ENCODE data around the gene SLC22A23. TPM values are rescaled to one million over a fixed set of nuclear protein-coding genes. Genes with fewer than 3 reads are reported as not detected.

SLC22A23 gene
- total RNA-seq, 2 experiments from 2014 or later: 0.37 to 0.39 TPM

- Mint-ChIP-seq H3K4me3 (no peak overlapping the region), H3K4me1 (peaks cover 20% of the 10 kb centered on the region), H3K36me3 (ENCODE audit: low read depth) (no peaks in the 10 kb centered on the region), H3K27ac (no peak overlapping the region), H3K27me3 (no peaks in the 10 kb centered on the region), H3K9me3 (ENCODE audit: low read depth) (no peaks in the 10 kb centered on the region)
- DNase-seq: no peak
- intact Hi-C loops (cut with DNase I, micrococcal nuclease): no loop called here
- ChIA-PET CTCF (interaction anchor here (0.9 kb wide), 1 partner anchor 39 kb away, joined by 4 read pairs; no protein-coding TSS in a partner anchor), POLR2A (no interaction called here)
- ATAC-seq: no peak
Measured at GRCh38 chr6:3369985-3370360, 86.9 kb downstream of the SLC22A23 start.

DNA sequence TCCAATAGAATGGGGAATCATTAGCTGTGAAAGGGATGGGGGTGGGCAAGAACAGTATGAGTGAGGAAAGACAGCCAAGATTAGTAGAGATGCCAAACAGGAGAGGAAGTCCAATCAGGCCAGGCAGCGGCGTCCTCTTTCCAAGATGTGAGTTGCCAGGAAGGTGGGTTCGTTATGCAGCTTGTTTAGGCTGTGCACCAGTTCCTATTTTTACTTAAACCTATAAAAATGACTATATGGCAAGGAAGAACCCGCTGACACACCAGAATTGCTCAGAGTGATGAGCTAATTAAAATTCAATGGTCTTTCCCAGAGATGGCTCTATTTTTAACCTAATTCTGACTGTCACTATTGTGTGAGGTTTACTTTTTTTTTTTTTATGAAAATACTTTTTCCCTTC, 88.2 kb downstream of the SLC22A23 start:
- intact Hi-C loops (cut with DNase I, micrococcal nuclease): no loop called here
- Mint-ChIP-seq H3K36me3 (ENCODE audit: low read depth) (no peaks in the 10 kb centered on the region), H3K4me1 (peaks cover 20% of the 10 kb centered on the region), H3K4me3 (no peak overlapping the region), H3K27ac (no peak overlapping the region), H3K27me3 (no peaks in the 10 kb centered on the region), H3K9me3 (ENCODE audit: low read depth) (no peaks in the 10 kb centered on the region)
- POLR2A ChIA-PET: interaction anchor here (0.6 kb wide), 1 partner anchor 88 kb away, joined by 3 read pairs; the partner anchor contains the start of gene SLC22A23
- CTCF ChIA-PET: no interaction called here
- no peak for ATAC-seq
- DNase-seq: no peak

DNA sequence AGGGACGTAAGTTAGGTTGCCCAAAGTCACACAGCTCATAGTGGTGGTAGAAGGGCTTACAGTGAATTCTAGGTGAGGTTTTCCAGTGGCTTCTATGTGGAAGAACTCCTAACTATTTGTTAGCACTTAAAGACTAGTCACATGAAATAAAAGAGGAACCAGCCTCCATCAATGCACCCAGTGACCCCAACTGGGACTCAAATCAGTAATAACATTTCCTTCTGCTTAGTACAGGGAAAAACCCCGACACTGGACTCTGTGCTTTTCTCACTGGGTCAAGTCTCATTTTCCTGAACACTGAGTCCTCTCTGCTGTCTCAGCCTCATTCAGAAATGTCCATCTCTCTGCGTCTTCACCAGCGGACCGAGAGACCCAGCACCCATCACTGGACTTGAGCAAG, 89.2 kb downstream of the SLC22A23 start:
- ChIA-PET CTCF (no interaction called here), POLR2A (no interaction called here)
- Mint-ChIP-seq H3K27ac (no peak overlapping the region), H3K4me3 (no peak overlapping the region), H3K27me3 (no peaks in the 10 kb centered on the region), H3K36me3 (ENCODE audit: low read depth) (no peaks in the 10 kb centered on the region), H3K9me3 (ENCODE audit: low read depth) (no peaks in the 10 kb centered on the region), H3K4me1 (peaks cover 20% of the 10 kb centered on the region)
- DNase-seq (no peak), ATAC-seq (no peak)
- intact Hi-C loops (cut with DNase I, micrococcal nuclease): no loop called here

DNA sequence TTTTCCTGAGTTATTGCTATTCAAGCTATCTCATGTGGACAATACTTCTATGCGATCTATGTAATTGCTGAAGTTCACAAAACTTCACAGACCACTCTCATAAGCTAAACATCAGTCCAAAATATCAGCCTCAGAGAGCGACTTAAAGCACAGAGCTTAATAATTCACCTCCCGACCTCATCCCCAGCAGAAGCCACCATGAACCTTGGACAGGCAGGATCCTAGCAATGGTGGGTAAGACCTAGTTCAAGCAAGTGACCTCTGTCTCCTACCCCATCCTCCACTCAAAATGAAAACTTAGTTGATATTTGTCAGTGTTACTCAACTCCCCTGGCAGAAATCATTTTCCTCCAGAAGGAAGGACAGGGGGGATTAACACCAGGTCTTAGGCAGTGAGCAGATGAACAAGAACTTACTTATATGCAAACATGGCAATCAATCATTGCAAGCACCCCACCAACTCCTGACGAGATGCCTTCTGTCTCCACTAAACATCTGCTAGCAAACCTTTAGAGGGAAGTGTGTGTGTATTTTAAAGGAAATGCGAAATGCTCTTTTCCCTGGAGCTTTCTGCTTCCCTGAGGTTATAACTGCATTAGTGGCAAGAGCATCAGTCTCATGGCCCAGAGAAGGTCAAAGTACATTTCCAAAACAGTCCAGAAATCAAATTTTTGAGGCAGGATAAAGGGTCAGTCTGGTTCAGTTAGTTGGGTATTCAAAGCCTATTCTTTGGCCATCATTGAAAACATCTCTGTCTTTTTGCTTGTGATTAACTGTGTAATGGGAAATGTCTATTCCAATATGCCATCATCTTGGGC, 90.0 kb downstream of the SLC22A23 start:
- intact Hi-C loops (cut with DNase I, micrococcal nuclease): no loop called here
- H3K27me3 Mint-ChIP-seq: no peaks in the 10 kb centered on the region
- H3K9me3 Mint-ChIP-seq (ENCODE audit: low read depth): no peaks in the 10 kb centered on the region
- CTCF ChIA-PET: no interaction called here
- DNase-seq (no peak), ATAC-seq (no peak)
- POLR2A ChIA-PET: no interaction called here
- no peaks in the 10 kb centered on the region for H3K36me3 Mint-ChIP-seq (ENCODE audit: low read depth)
- H3K4me1 Mint-ChIP-seq: peaks cover 17% of the 10 kb centered on the region
- H3K27ac Mint-ChIP-seq: no peak overlapping the region
- H3K4me3 Mint-ChIP-seq: no peak overlapping the region

GRCh38 chr6:3364391-3364790, 92.5 kb downstream of the SLC22A23 start:
- no peaks in the 10 kb centered on the region for H3K4me1 Mint-ChIP-seq
- POLR2A ChIA-PET: no interaction called here
- CTCF ChIA-PET: no interaction called here
- H3K4me3 Mint-ChIP-seq: no peak overlapping the region
- no peaks in the 10 kb centered on the region for H3K9me3 Mint-ChIP-seq (ENCODE audit: low read depth)
- intact Hi-C loops (cut with DNase I, micrococcal nuclease): no loop called here
- DNase-seq: no peak
- no peak overlapping the region for H3K27ac Mint-ChIP-seq
- no peaks in the 10 kb centered on the region for H3K36me3 Mint-ChIP-seq (ENCODE audit: low read depth)
- no peak for ATAC-seq
- H3K27me3 Mint-ChIP-seq: no peaks in the 10 kb centered on the region

DNA sequence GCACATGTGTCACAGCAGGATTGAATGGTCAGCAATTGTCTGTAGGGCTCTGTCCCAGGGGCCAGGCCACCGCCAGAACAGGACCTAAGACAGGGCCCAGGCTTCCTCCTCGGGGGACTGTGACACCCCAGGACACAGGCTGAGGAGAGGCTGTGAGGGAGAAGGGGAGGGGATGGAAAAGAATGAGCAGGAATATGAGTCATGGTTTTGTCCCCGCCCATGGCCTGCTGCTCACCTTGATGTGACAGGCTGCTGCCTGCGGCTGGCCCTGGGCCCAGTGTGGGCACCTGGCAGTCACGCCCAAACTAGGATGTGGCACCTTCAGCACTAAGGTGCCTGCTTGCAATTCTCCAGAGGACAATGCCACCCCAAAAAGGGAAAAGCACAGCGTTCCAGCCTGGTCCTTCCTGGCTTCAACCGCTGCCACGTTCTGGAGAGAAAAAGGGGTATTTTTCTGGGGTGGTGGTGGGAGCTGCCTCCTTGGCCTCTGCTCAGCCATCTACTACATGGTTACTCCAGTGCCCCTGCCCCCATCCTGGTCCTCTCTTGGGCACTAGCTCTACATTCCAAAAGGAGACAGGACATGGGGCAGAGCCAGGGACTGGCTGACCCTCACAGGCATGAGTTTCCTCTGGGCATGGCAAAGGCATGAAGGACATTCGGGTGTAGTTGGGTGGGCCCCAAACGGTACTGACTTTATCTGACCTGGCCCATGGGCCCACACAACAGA, 93.4 kb downstream of the SLC22A23 start:
- Mint-ChIP-seq H3K4me1 (no peaks in the 10 kb centered on the region), H3K36me3 (ENCODE audit: low read depth) (no peaks in the 10 kb centered on the region), H3K27me3 (no peaks in the 10 kb centered on the region), H3K9me3 (ENCODE audit: low read depth) (no peaks in the 10 kb centered on the region), H3K4me3 (no peak overlapping the region), H3K27ac (no peak overlapping the region)
- intact Hi-C loops (cut with DNase I, micrococcal nuclease): no loop called here
- ATAC-seq (no peak), DNase-seq (no peak)
- ChIA-PET CTCF (interaction anchor here (1.0 kb wide), 1 partner anchor 13 kb away, joined by 3 read pairs; no protein-coding TSS in a partner anchor), POLR2A (interaction anchor here (0.5 kb wide), 1 partner anchor 29 kb away, joined by 3 read pairs; no protein-coding TSS in a partner anchor)

- intact Hi-C loops (cut with DNase I, micrococcal nuclease): no loop called here
- H3K36me3 Mint-ChIP-seq (ENCODE audit: low read depth): no peaks in the 10 kb centered on the region
- H3K27ac Mint-ChIP-seq: no peak overlapping the region
- H3K27me3 Mint-ChIP-seq: no peaks in the 10 kb centered on the region
- ChIA-PET CTCF (no interaction called here), POLR2A (no interaction called here)
- H3K4me1 Mint-ChIP-seq: peaks cover 2% of the 10 kb centered on the region
- H3K4me3 Mint-ChIP-seq: no peak overlapping the region
- no peaks in the 10 kb centered on the region for H3K9me3 Mint-ChIP-seq (ENCODE audit: low read depth)
- DNase-seq: no peak
- ATAC-seq: no peak
Measured at GRCh38 chr6:3361312-3362037, 95.4 kb downstream of the SLC22A23 start.

- ATAC-seq (no peak), DNase-seq (no peak)
- POLR2A ChIA-PET: no interaction called here
- H3K9me3 Mint-ChIP-seq (ENCODE audit: low read depth): no peaks in the 10 kb centered on the region
- H3K36me3 Mint-ChIP-seq (ENCODE audit: low read depth): no peaks in the 10 kb centered on the region
- no peak overlapping the region for H3K4me3 Mint-ChIP-seq
- CTCF ChIA-PET: no interaction called here
- H3K27ac Mint-ChIP-seq: no peak overlapping the region
- peaks cover 9% of the 10 kb centered on the region for H3K4me1 Mint-ChIP-seq
- H3K27me3 Mint-ChIP-seq: no peaks in the 10 kb centered on the region
- intact Hi-C loops (cut with DNase I, micrococcal nuclease): no loop called here
Measured at GRCh38 chr6:3360727-3361045, 96.2 kb downstream of the SLC22A23 start.

DNA sequence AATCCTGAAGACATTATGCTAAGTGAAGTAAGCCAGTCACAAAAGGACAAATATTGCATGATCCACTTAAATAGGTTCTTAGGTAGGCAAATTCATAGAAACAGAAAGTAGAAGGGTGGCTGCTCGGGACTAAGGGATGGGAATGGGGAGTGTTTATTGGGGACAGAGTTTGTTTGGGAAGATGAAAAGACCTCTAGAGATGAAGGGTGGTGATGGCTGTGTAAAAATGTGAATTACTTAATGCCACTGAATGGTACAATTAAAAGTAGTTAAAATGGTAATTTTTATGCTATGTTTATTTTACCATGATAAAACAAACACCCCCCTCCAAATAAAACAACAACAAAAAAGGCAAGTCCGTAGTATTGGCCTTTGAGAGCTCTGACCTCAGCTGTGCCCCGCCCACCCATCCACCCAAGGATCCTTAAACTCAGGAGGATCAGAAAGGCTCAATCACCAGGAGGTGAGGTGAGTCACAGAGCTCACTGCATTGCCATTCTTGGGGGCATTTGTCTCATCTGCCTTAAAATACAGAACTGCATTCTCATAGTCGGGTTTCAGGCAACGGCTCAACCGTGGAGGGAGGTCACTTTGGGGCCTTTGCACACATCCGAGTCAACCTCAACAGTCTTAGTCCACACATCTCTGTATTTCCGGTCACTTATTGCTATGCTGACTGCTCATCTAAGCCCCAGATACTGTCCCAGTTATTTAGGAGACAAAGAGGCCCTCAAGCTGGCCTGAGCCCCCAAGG, 96.7 kb downstream of the SLC22A23 start:
- Mint-ChIP-seq H3K36me3 (ENCODE audit: low read depth) (no peaks in the 10 kb centered on the region), H3K9me3 (ENCODE audit: low read depth) (no peaks in the 10 kb centered on the region), H3K27me3 (no peaks in the 10 kb centered on the region), H3K4me1 (peaks cover 11% of the 10 kb centered on the region), H3K27ac (no peak overlapping the region), H3K4me3 (no peak overlapping the region)
- DNase-seq (no peak), ATAC-seq (no peak)
- intact Hi-C loops (cut with DNase I, micrococcal nuclease): no loop called here
- ChIA-PET POLR2A (no interaction called here), CTCF (no interaction called here)

GRCh38 chr6:3359101-3359752, 97.6 kb downstream of the SLC22A23 start:
- Mint-ChIP-seq H3K27me3 (no peaks in the 10 kb centered on the region), H3K4me1 (peaks cover 18% of the 10 kb centered on the region), H3K27ac (no peak overlapping the region), H3K4me3 (no peak overlapping the region), H3K9me3 (ENCODE audit: low read depth) (no peaks in the 10 kb centered on the region), H3K36me3 (ENCODE audit: low read depth) (no peaks in the 10 kb centered on the region)
- ATAC-seq: no peak
- DNase-seq: no peak
- ChIA-PET POLR2A (no interaction called here), CTCF (interaction anchor here (0.6 kb wide), 1 partner anchor 18 kb away, joined by 3 read pairs; no protein-coding TSS in a partner anchor)
- intact Hi-C loops (cut with DNase I, micrococcal nuclease): no loop called here
